ENCODE data around the gene CTR9.

CTR9 gene

DNA sequence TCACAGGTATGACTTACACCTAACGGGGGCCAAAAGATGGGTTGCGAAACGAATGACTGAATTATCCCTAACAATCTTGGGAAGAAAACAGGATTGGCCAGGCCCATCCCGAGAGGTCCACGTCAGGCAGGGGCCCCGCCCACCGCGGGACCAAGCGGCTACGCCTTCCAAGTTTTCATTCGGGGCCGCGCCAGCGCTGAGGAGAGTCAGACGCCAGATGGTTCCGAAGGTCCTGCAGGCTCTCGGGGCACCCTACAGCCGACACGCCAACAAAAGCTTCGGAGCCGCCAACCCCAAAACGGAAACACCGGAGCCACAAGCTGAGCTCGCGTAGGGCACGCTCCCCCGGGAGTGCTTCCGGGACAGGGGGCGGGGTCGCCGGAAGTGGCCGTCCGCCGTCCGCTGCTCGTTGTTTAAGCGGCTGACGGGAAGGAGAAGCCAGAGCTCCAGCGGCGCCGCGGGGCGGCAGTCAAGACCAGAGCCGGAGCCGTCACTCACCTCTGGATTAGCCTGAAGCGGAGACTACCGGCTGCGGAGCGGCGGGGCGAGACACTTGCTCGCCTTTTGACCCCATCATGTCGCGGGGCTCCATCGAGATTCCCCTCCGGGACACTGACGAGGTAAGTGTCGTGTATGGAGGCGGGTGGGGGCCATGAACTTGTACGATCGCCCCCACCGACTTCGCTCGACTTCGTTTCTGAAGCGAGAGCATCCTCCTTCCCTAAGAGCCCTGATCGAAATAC lies at the start of gene CTR9:
Gene CTR9 (plus strand): TSS at position 409 of the 743 bp plus-strand sequence. CDS start 167 bp downstream, at position 576.
- Histone ChIP-seq H3K4me3 (peak within 1 kb of the TSS; percentile 69 to 91 (median 70)), H3K27ac (peak within 1 kb of the TSS; percentile 56 to 96 (median 89))

DNA sequence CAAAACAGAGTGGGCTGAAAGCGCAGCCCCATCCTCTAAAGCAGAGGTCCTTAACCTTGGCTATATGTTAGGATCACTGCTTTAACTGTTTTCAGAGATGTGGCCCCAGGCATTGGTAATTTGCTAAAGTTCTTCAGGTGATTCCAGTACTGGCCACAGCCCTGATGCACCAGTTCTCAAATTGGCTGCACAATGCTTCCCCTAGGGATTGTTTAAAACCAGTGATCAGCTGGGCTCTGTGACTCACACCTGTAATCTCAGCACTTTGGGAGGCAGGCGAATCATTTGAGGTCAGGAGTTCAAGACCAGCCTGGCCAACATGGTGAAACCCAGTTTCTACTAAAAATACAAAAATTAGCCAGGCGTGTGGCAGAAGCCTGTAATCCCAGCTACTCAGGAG lies 49.1 kb upstream of the CTR9 start:
- no peak overlapping the region for H3K4me3 ChIP-seq
- H3K27ac ChIP-seq: no peak overlapping the region

DNA sequence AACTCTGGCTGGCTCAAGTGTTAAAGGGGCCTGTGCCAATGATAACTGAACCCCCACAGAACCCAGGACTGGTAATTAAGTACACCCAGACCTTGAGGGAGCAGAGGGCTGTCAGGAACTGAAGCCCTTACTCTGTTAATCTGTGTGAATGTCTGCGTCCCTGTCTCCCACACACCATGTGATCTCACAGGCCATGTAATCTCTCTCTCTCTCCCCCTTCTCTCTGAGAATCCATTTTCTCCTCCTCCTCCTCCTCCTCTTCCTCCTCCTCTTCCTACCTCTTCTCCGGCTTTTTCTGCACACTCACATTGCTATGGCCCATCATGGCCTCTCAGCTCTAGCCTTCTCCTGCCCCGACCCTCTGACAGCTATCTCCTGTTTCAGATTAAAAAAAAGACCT lies 42.9 kb upstream of the CTR9 start:
- H3K27ac ChIP-seq: no peak overlapping the region

DNA sequence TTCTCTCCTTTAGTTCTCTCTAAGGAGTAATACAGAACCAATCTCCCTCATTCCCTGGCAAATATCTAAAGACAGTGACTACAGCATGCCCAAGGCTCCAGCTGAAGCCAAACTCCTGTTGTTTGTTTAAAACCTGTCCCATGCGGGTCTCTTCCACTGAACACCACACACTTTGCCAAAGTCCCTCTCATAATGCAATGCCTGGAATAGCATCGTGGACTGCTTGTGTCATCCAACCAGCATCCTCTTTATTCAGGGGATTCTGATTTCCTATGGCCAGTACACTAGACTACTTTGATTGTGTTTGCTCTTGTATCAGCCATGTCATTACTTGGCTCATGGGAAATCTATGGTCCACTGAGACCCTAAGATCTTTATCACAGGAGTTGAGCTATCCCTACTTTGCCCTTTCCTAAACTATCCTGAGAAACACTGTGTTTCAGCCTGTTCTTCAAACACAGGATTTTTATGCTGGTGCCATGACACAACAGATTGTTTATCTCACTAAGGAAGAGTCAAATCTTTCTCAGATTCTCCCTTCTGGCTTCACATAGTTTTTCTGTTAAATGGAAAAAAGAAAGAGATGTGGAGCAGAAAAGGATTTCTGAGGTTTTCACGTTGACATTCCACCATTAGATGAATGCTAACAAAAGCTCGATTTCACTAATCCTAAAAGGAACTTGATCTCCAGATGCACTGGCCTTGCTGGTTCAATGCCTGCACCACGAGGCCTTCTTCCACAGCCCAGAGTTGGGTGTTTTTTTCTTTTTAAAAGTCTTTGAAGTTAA lies 41.6 kb upstream of the CTR9 start:
- Histone ChIP-seq H3K4me3 (no peak overlapping the region), H3K27ac (no peak overlapping the region)

More for the DNA sequence above, 42.9 kb upstream of the CTR9 start:
- no peak overlapping the region for H3K4me3 ChIP-seq

DNA sequence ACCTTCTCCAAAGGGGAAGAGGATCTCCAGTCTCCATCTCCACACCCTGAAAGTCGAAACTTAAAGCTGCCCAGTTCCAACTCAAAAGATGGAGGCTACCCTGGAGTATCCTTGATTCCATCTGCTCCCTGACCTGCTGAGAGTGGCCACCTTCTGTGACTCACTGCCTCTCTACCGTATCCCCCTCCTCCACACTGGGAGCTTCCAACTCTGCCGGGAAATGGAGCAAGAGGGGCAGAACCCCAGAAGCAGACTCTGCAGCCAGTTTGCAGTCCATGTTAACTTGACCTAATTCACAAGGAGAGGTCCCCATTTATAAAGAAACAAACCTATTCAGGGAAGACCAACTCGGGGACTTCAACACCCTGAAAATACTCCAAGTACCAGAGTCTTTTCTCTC lies 35.5 kb upstream of the CTR9 start:
- H3K27ac ChIP-seq: no peak overlapping the region

DNA sequence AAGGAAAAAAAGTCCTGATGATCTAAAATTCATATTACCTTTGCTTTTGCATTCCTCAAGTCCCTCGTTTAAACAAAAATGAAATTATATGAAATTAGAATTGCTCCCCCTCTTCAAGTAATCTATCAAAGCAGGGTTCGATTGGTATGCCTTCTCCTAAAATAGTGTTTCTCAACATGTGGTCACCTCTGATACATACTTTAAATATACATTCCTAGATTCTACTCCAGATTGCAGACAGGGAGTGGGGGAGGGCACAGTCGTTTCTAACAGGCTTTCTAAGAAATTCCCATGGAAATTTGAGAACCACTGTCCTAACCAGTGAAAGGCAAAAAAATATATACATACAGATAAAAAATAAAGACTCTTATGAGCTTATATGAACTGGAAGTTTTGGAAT lies 34.9 kb upstream of the CTR9 start:
- Histone ChIP-seq H3K4me3 (no peak overlapping the region), H3K27ac (no peak overlapping the region)

More for the DNA sequence above, 35.5 kb upstream of the CTR9 start:
- H3K4me3 ChIP-seq: no peak overlapping the region

DNA sequence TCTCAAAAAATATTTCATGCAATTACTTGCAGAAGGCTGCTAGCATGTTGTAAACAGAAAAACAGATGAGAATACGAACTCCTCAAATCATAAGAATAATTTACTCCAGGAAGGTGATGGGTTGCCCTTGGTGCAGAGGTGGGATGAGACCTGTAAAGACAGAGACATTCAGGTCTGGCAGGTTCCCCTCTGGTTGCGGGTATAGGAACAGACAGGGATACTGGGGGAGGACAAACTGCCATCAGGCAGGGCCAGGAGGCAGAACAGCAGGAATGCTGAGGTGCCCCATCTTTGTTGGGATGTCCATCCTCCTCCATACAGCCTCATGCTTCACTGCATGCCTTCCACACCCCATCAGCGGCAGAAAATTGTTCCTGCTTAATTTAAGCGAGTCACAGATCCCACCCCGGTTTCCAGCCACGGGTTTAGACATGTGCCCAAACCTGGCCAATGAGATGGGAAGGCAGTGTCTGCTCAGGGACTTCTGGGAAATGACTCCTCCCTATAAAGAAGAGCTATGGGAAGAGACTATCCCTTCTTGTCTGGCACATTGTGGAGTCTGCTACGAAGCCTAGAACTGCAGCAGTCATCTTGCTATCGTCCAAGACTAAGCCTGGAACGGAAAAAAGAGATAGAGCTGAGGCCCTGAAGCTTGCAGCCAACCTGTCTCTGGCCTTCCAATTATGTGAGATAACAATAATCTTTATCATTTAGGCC lies 34.3 kb upstream of the CTR9 start:
- Histone ChIP-seq H3K4me3 (no peak overlapping the region), H3K27ac (no peak overlapping the region)

DNA sequence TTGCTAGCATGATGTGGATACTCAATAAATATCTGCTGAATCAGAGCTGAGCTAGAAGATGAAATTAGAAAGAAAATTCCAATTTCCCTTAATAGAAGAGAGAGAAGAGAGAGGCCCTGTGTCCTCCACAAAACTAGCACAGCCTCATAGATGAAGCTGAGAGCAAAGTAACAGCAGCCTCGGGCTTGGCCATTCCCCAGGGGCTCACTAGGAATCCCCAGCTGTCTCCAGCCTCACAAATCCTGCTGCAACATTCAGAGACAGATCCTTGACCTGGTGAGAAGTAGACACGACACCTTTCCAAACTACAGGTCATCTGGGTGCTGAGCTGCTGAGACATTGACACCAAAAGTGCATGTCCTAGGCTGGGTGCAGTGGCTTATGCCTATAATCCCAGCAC lies 31.4 kb upstream of the CTR9 start:
- no peak overlapping the region for H3K4me3 ChIP-seq
- H3K27ac ChIP-seq: no peak overlapping the region

DNA sequence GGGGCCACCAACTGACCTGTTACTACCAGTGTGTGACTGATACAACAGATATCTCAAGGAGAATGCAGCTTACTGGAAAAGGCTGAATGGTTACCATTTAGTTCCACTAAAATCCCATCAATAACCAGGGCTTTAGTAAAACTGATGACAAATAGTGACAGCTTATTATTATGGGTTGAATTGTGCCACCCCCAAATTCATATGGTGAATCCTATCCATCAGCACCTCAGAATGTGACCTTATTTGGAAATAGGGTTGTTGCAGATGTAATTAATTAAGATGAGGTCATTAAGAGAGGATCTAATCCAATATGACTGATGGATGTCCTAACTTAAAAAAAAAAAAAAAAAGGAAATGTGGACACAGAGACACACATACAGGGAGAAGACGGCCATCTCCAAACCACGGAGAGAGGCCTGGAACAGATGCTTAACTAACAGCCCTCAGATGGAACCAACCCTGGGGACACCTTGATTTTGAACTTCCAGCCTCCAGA lies 30.1 kb upstream of the CTR9 start:
- H3K27ac ChIP-seq: no peak overlapping the region
- H3K4me3 ChIP-seq: no peak overlapping the region

DNA sequence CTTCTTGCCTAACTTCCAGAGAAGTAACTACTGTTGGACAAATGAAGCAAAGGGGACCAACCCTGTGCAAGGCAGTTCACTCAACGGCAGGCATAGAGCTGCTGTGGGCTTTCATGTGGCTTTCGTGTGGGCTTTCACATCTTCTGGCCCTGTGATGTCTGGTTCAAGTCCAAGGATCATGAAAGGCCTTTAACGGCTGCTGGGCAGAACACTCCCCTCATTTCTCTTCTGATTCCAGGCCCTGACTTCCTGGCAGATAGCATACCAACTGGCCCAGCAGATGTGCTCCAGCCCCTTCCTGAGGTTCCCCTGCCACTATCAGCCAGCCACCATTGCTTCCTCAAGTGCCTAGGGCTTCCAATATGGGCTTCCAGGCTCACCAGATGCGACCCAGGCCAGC lies 28.7 kb upstream of the CTR9 start:
- Histone ChIP-seq H3K27ac (no peak overlapping the region), H3K4me3 (no peak overlapping the region)

DNA sequence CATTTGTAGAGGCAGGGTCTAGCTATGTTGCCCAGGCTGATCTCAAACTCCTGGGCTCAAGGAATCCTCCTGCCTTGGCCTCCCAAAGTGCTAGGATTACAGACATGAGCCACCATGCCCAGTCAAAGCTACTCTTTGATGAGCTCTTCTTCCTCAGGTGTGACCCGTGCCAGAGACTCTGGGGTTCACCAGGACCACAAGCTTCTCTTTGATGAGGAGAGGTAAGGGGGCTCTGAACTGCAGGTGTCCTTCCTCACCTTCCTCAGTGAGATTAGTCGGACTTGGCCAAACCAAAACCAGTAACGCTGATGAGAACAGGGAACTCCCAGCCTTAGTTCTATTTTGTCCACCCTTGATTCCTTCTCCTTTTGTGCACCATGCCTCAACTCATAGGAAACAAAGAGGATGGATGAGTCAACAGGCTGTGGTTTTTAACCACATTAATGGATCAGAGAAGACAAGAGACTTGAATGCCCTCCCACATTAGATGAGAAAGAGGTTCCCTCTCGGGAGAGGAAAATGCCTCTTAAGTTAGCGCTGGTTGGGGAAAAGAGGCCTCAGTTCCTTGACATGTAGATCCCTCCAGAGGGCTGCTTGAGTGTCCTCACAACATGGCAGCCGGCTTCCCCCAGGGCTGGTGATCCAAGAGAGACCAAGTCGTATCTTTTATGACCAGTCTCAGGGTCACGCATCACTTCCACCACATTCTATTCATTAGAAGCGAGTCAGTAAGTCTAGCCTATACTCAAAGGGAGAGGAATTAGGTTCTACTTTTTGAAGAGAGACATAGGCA lies 25.7 kb upstream of the CTR9 start:
- Histone ChIP-seq H3K4me3 (no peak overlapping the region), H3K27ac (peak overlapping the region in 1 of 21 experiments; percentile 28)

DNA sequence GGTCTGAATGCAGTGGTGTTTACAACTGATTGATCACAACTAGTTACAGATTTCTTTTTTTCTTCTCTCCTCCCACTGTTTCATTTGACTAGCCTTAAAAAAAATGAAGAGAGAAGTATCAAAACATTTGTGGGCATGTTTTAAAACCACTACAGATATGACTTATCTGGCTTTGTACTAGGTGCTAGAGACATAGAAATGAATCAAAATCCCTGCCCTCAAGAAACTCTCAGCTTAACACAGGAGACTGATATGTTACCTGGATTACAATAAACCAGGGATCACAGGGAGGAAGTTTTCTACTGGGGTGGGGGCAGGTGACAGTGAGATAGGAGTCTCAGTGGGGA lies 25.2 kb upstream of the CTR9 start:
- Histone ChIP-seq H3K27ac (peak overlapping the region in 1 of 21 experiments; percentile 28), H3K4me3 (no peak overlapping the region)

DNA sequence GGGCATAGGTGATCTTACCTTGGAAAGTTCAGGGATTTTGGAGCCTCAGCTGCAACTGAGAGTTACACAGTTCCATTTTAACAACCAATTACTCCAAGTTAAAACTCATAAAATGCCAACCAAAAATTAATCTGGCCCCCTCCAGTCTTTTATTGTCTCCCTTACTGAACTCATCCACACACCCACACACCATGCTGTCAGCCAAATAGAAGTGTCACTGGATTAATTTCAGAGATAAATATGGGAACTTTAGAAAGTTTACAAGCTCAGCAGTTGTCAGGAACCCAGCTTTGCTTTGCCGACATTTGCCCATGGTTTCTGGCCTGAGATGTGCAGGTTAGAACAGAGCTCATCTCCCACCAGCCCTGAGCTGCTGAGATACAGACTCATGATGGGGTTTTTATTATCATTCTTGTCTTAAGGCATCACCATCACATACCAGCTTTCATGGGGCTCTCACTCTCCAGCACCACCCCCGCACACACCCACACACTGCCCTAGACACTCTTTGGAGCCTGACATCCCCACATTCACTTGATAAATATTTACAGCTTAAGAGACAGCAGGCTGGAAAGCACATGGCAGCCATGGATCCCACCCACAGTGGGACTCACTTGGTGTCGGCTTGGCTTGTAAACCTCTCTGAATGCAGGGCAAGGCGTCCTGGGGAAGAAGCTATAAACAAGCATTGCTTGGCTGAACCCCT lies 23.7 kb upstream of the CTR9 start:
- Histone ChIP-seq H3K27ac (no peak overlapping the region), H3K4me3 (no peak overlapping the region)

DNA sequence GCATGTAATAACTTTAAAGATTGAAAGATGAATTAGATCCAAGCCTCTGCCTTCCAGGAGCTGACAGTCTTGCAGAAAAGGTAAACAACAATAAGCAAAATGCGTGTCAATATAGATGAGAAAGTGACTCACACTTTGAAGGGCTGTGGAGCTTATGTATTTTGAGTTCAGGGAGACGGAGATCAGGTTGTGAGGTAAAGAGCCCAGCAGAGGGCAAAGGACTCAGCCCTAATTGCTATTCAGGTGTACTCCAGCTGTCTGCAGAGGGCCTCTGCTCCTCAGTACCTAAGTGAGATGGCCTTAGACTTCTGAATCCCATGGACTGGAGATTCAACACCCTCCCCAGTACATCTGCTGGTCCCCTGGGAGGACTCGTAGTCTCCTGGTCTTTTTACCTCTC lies 22.9 kb upstream of the CTR9 start:
- no peak overlapping the region for H3K27ac ChIP-seq

DNA sequence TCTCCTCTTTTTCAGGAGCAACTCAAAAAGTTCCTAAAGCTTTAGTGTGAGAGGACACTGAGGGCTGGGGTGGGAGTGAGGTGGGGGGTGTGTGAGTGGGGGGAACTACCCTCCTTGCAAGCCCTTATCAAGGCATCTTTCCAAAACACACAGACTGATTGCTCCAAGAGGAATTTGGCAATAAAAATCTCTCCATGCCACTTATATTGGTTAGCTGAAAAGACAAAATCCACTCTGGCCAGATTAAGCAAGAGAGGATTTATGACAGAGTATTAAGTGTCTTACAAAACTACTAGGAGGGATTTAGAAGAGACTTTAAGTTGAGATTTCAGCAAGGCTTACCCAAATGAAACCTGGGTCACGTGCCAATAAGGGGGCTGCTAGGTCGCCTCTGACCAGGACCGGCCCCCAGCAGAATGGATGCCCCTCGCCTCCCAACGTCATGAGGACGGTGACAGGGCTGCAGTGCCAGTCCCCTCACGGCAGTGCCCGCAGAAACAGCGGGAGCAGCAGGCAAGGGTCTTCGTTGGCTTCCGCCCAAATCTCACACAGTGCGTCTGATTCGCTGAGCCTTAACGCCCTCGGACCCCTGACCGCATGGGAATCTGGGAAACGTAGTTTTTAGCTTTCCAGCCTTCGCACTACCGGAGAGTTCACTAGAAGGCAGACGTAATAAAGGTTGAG lies 22.1 kb upstream of the CTR9 start:
- H3K27ac ChIP-seq: no peak overlapping the region
- H3K4me3 ChIP-seq: no peak overlapping the region

More for the DNA sequence above, 22.9 kb upstream of the CTR9 start:
- no peak overlapping the region for H3K4me3 ChIP-seq

DNA sequence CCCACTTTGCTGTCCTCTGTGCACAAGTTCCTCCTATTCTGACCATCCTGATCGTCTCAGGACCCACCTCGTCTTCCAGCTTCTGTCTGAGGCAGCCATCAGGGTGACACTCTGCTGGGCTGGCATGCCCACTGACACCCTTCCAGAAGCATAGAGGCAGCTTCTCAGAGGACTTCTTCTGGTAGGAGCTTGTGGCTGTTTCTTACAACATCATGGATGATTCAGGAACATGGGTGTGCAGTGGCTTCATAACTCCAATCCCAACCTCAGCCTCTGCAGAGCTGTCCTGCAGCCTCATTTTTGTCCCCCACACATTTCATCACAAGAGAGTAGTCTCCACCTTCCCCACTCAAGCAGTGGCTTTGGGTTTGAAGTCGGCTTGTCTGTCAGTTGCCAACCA lies 20.9 kb upstream of the CTR9 start:
- Histone ChIP-seq H3K27ac (no peak overlapping the region), H3K4me3 (no peak overlapping the region)

DNA sequence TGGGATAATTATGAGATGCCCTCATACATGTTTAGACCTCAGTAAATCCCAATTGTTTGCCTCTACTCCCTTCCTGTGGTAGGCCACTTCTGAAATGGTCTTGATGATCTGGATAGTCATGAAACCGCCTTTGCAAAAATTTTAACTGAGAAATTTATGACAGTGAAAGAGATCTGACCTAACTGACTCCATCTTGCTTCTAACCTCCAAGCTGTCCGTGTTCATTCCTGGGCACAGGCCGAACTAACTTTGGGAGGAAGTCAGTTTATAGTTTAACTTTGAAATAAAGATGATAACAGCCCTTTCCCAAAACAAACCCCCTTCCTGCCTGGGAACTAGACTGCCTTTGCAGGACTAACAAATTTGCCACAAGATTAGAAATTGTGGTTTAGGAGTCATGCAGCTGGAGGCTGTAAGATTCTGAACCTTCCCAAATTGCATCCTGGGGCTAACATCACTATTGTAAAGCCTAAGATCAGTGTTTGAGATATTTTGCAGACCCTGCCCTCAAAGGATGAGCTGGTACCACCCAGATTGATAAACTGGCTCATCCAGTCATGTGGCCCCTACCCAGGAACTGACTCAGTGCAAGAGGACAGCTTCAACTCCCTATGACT lies 19.9 kb upstream of the CTR9 start:
- H3K27ac ChIP-seq: no peak overlapping the region
- no peak overlapping the region for H3K4me3 ChIP-seq
